ENCODE results near the gene TMC6.
A peak's percentile ranks its signal among the peaks of the same experiment; 100 is the strongest.

TMC6 gene

DNA sequence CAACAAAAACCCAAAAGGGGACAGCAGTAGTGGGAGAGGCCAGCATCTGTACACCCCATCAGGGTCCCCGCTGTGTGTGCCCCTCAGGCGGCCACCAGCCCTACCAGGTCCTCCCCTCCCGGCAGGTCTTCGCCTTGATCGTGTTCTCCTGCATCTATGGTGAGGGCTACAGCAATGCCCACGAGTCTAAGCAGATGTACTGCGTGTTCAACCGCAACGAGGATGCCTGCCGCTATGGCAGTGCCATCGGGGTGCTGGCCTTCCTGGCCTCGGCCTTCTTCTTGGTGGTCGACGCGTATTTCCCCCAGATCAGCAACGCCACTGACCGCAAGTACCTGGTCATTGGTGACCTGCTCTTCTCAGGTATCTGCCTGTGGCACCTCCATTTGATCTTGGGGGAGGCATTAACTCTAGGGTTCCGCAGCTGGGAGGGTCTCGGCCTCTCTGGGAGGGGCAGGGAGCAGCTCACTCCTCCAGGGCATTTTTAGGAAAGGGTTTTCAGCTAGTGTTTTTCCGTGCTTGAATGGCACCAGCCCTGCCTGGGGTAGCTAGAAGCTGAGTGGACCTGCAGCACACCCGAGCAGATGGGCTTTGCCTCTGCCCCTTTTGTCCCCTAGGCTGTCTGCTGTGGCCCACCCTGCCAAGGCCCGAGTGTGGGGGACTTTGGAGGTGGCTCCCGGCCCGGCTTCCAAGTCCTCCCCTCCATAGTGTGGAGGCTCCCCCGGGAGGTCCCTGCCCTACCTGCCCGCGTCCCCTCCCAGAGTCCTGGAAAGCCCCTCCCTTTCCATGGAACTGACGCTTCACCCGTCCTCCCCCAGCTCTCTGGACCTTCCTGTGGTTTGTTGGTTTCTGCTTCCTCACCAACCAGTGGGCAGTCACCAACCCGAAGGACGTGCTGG, 42.4 kb upstream of the TMC6 start:
- Histone ChIP-seq H3K4me3 (ENCODE audit: low read length) (no peak overlapping the region), H3K9me3 (ENCODE audit: control insufficient read depth, insufficient read depth, low read length) (no peaks in the 10 kb centered on the region), H3K27ac (ENCODE audit: low read length) (no peak overlapping the region), H3K36me3 (ENCODE audit: control insufficient read depth, insufficient read depth, low read length) (peaks cover 16% of the 10 kb centered on the region), H3K4me1 (ENCODE audit: control insufficient read depth, insufficient read depth, low read length) (peaks cover 5% of the 10 kb centered on the region), H3K27me3 (ENCODE audit: control insufficient read depth, insufficient read depth, low read length) (no peaks in the 10 kb centered on the region)
- no CpG with 5 or more reads among the region's 31 CpGs for WGBS (ENCODE audit: insufficient coverage, insufficient read length)
- no peak for DNase-seq (ENCODE audit: low read depth, low spot score)

DNA sequence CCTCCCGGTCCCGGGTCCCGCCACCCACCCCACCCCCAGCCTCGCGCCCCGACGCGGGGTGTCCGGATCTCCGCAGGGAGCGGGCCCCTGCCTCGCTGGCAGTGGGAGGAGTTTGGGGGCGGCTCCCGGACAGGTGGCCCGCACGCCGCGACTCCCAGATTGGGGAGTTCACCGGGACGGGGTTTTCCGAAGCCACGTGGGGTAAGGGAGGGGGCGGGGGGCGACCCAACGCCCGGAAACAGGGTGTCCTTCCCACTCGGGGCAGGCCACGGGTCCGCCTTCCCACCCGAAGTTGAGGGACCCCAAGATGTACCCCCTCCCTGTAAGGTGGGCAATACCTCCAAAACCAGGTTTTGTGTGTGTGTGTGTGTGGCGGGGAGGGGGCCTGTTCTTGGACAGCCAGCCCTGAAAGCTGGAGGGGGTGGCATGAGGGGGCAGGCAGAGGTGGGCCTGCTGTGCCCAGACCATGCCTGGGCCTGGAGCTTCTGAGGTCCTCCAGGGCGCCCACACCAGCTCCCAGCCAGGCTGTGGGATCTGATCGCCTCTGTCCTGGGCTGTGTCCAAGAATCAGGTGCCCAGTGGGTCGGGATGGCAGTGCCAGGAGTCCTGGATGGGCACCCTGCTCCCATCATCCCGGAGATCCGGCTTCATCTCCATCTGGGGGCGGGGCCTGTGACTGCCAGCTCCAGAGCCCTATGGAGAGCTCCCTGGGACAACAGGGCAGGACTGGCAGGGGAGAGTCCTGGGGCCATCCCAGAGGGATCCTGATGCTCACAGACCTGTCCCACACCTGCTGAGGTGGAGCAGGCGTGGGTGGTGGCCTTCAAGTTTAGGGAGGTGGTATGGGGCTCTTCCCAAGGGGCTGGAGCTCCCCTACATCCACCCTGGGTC, 40.6 kb upstream of the TMC6 start:
- DNase-seq (ENCODE audit: low read depth, low spot score) = no peak
- Histone ChIP-seq H3K9me3 (ENCODE audit: control insufficient read depth, insufficient read depth, low read length) (no peaks in the 10 kb centered on the region), H3K27ac (ENCODE audit: low read length) (no peak overlapping the region), H3K27me3 (ENCODE audit: control insufficient read depth, insufficient read depth, low read length) (no peaks in the 10 kb centered on the region), H3K4me3 (ENCODE audit: low read length) (peak overlapping the region; percentile 87; the same call in 1 of the 2 replicates), H3K4me1 (ENCODE audit: control insufficient read depth, insufficient read depth, low read length) (peaks cover 5% of the 10 kb centered on the region; the same call in 1 of the 2 replicates), H3K36me3 (ENCODE audit: control insufficient read depth, insufficient read depth, low read length) (peaks cover 3% of the 10 kb centered on the region; the same call in 1 of the 2 replicates)
- WGBS (ENCODE audit: insufficient coverage, insufficient read length) = no CpG with 5 or more reads among the region's 38 CpGs

DNA sequence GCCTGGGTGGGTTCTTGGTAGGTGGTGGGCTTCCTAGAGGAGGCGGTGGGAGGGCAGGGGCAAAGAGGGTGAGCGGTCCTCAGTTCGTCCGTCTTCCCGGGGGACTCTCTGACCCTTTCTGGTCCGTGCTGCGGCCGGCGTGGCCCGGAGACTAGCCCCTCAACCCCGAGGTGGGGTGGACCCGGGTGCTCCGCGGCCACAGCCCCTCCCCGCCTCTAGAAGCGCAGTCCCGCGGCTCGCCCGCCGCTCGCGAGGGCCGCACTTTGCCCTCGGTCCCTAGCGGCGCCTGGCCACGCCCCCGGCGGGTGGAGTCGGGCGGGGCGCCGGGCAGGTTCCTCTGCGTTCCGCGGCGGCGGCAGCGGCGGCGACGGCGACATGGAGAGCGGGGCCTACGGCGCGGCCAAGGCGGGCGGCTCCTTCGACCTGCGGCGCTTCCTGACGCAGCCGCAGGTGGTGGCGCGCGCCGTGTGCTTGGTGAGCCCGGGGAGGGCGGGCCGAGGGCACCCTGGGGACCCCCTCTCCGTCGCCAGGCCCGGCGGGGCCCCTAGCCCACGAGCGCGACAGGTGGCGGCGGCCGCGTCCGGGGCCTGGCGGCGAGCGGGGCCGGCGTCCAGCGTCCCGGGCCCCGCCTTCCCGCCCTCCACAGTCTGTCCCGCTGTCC, 39.8 kb upstream of the TMC6 start, which contains the start of gene SYNGR2:
Gene SYNGR2 (plus strand): TSS at position 340 of the 661 bp plus-strand sequence. CDS start 36 bp downstream, at position 376.
- H3K4me1 ChIP-seq (ENCODE audit: control insufficient read depth, insufficient read depth, low read length) = peaks cover 5% of the 10 kb centered on the region; the same call in 1 of the 2 replicates
- no peaks in the 10 kb centered on the region; the same call in 1 of the 2 replicates for H3K36me3 ChIP-seq (ENCODE audit: control insufficient read depth, insufficient read depth, low read length)
- H3K27me3 ChIP-seq (ENCODE audit: control insufficient read depth, insufficient read depth, low read length) = no peaks in the 10 kb centered on the region
- H3K9me3 ChIP-seq (ENCODE audit: control insufficient read depth, insufficient read depth, low read length) = no peaks in the 10 kb centered on the region
- DNase-seq (ENCODE audit: low read depth, low spot score) = no peak
- no CpG with 5 or more reads among the region's 84 CpGs for WGBS (ENCODE audit: insufficient coverage, insufficient read length)
- peak within 1 kb of the TSS; percentile 87; the same call in 1 of the 2 replicates for H3K4me3 ChIP-seq (ENCODE audit: low read length)
- H3K27ac ChIP-seq (ENCODE audit: low read length) = no peak within 1 kb of the TSS

DNA sequence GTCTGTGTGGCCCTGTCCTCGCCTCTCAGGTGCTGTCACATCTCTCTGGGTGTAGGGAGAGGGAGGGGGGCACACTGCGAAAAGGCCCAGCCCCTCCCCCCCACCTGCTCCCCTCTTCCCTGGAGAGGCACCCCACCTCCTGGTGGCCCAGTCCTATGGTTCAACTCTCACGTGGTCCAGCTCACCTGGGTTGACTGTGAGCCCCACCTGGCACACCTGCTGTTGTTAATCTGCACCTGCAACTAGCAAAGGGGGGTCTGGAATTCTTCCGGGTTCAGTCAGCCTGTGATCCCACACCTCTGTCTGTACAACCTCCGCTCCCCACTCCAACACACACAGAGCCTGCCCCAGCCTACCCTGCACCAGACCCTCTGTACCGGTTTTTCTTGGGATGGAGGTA, 37.9 kb upstream of the TMC6 start:
- peaks cover 5% of the 10 kb centered on the region; the same call in 1 of the 2 replicates for H3K4me1 ChIP-seq (ENCODE audit: control insufficient read depth, insufficient read depth, low read length)
- DNase-seq (ENCODE audit: low read depth, low spot score) = no peak
- H3K27me3 ChIP-seq (ENCODE audit: control insufficient read depth, insufficient read depth, low read length) = no peaks in the 10 kb centered on the region
- WGBS (ENCODE audit: insufficient coverage, insufficient read length) = no CpG with 5 or more reads among the region's 6 CpGs
- no peaks in the 10 kb centered on the region for H3K9me3 ChIP-seq (ENCODE audit: control insufficient read depth, insufficient read depth, low read length)
- H3K4me3 ChIP-seq (ENCODE audit: low read length) = no peak overlapping the region
- no peaks in the 10 kb centered on the region; the same call in 1 of the 2 replicates for H3K36me3 ChIP-seq (ENCODE audit: control insufficient read depth, insufficient read depth, low read length)
- no peak overlapping the region for H3K27ac ChIP-seq (ENCODE audit: low read length)

DNA sequence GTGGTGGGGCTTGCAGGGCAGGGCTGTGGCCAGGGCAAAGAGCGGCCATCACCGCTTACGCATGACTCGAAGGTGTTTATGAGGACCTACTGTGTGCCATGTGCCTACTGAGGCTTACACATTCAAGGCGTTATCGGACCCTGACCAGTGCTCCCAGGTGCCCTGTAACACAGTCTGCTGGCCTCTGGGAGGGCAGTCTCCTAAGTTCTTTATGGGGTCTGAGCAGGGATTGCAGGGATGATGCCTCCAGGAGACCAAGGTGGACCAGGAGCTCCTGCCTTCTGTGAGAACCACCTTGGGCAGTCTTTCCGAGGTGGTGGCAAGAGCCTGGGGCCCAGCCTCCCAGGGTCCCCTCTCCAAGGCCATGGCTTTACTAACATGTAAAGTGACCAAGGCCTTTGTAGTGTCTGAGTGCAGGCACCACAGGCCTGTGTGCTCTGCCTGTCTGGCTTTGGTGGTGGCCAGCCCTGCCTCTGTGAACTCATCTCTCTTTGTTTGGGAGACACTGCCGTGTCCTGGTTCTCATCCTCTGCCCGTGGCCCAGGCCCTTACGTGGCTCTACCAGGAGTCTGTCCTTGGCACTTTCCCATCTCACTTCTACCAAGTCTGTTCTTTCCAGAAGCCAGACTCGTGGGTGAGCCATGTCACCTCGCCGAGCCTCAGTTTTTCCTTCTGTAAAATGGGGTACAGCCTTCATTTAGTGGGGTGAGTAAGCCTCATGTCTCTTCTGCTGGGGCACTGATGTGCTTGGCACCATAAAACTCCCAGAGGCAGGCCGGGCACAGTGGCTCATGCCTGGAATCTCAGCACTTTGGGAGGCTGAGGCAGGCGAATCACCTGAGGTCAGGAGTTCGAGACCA, 36.4 kb upstream of the TMC6 start:
- WGBS (ENCODE audit: insufficient coverage, insufficient read length) = no CpG with 5 or more reads among the region's 16 CpGs
- Histone ChIP-seq H3K4me1 (ENCODE audit: control insufficient read depth, insufficient read depth, low read length) (peaks cover 5% of the 10 kb centered on the region; the same call in 1 of the 2 replicates), H3K27me3 (ENCODE audit: control insufficient read depth, insufficient read depth, low read length) (no peaks in the 10 kb centered on the region), H3K36me3 (ENCODE audit: control insufficient read depth, insufficient read depth, low read length) (no peaks in the 10 kb centered on the region), H3K27ac (ENCODE audit: low read length) (no peak overlapping the region), H3K4me3 (ENCODE audit: low read length) (no peak overlapping the region), H3K9me3 (ENCODE audit: control insufficient read depth, insufficient read depth, low read length) (no peaks in the 10 kb centered on the region)
- no peak for DNase-seq (ENCODE audit: low read depth, low spot score)

DNA sequence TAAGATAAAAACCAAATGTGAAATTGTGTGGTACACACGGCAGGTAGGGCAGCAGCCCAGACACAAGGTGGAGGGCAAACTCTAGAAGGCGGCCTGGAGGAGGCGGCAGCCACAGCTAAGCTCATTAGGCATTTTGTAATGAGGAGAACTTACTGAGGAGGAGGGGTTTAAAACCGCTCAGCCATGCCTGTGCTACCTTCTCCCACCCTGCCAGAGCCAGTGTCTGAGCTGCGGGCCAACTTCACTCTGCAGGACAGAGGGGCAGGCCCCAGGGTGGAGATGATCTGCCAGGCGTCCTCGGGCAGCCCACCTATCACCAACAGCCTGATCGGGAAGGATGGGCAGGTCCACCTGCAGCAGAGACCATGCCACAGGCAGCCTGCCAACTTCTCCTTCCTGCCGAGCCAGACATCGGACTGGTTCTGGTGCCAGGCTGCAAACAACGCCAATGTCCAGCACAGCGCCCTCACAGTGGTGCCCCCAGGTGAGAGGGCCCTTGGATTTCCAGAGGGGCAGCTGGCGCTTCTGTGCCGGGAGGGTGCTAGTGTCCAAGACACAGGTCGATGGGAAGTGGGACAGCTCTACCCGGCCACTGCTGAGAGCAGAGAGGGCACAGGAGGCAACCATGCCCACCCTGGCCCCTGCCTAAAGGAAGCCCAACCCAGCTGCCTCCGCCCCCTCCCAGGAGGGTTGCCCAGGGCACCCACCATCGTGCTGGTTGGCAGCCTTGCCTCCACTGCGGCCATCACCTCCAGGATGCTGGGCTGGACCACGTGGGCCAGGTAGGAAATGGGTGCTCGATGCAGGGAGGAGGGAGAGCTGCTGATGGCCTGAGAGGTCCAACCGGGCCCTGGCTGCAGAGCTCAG, 35.6 kb upstream of the TMC6 start:
- H3K27ac ChIP-seq (ENCODE audit: low read length) = no peak overlapping the region
- no peaks in the 10 kb centered on the region for H3K9me3 ChIP-seq (ENCODE audit: control insufficient read depth, insufficient read depth, low read length)
- no peak for DNase-seq (ENCODE audit: low read depth, low spot score)
- H3K4me3 ChIP-seq (ENCODE audit: low read length) = no peak overlapping the region
- no peaks in the 10 kb centered on the region for H3K36me3 ChIP-seq (ENCODE audit: control insufficient read depth, insufficient read depth, low read length)
- no peaks in the 10 kb centered on the region for H3K27me3 ChIP-seq (ENCODE audit: control insufficient read depth, insufficient read depth, low read length)
- peaks cover 3% of the 10 kb centered on the region; the same call in 1 of the 2 replicates for H3K4me1 ChIP-seq (ENCODE audit: control insufficient read depth, insufficient read depth, low read length)
- no CpG with 5 or more reads among the region's 22 CpGs for WGBS (ENCODE audit: insufficient coverage, insufficient read length)

DNA sequence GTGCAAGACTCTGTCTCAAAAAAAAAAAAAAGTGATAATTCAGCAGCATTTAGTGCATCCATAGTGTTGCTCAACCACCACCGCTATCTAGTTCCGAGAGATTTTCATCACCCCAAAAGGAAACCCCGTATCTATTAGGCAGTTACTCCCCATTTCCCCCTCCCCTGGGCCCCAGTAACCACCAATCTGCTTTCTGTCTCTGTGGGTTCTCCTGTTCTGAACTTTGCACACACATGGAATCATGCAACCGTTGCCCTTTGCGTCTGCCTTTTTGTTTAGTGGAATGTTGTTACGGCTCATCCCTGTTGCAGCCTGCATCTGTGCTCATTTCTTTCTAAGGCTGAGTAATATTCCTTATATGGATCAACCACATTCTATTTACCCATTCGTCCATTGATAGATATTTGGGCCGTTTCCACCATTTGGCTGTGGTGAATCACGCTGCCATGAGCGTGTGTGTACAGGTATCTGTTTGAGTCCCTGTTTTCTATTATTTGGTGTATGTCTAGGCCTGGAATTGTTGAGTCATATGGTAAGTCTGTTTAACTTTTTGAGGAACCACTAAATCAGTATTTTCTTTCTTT, 31.1 kb upstream of the TMC6 start:
- no peak for DNase-seq (ENCODE audit: low read depth, low spot score)
- Histone ChIP-seq H3K27ac (ENCODE audit: low read length) (no peak overlapping the region), H3K9me3 (ENCODE audit: control insufficient read depth, insufficient read depth, low read length) (no peaks in the 10 kb centered on the region), H3K4me3 (ENCODE audit: low read length) (no peak overlapping the region), H3K4me1 (ENCODE audit: control insufficient read depth, insufficient read depth, low read length) (no peaks in the 10 kb centered on the region), H3K27me3 (ENCODE audit: control insufficient read depth, insufficient read depth, low read length) (no peaks in the 10 kb centered on the region), H3K36me3 (ENCODE audit: control insufficient read depth, insufficient read depth, low read length) (no peaks in the 10 kb centered on the region)
- WGBS (ENCODE audit: insufficient coverage, insufficient read length) = no CpG with 5 or more reads among the region's 10 CpGs

DNA sequence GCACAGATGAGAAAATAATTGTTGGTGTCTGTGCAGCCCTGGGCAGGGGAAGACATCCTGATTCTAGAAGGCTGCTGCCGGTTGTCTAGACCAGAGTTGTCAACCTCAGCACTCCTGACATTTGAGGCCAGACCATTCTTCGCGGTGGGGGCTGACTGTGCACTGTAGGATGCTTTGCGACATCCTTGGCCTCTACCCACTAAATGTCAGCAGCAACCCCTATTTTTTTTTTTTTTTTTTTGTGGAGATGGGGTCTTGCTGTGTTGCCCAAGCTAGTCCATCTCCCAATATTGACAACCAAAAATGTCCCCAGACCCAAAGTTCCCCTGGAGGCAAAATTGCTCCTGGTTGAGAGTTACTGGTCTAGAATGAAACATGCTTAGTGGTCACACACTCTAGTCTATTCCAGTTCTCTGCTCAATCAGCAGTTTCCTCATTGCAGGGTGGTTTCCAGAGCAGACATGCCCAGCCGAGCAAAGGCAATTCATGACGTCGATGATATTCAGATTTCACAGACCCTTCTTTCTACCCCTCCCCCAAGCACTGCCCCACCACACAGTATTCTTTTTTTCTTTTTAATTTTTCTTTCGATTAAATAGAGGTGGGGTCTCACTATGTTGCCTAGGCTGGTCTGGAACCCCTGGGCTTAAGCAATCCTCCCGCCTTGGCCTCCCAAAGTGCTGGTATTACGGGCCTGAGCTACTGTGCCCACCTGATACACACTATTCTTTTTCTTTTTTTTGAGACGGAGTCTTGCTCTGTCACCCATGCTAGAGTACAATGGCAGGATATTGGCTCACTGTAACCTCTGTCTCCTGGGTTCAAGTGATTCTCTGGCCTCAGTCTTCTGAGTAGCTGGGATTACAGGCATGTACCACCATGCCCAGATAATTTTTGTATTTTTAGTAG, 26.6 kb upstream of the TMC6 start:
- H3K4me1 ChIP-seq (ENCODE audit: control insufficient read depth, insufficient read depth, low read length) = no peaks in the 10 kb centered on the region
- H3K27ac ChIP-seq (ENCODE audit: low read length) = no peak overlapping the region
- H3K4me3 ChIP-seq (ENCODE audit: low read length) = no peak overlapping the region

More for the DNA sequence above, 26.6 kb upstream of the TMC6 start:
- Histone ChIP-seq H3K27me3 (ENCODE audit: control insufficient read depth, insufficient read depth, low read length) (no peaks in the 10 kb centered on the region), H3K36me3 (ENCODE audit: control insufficient read depth, insufficient read depth, low read length) (no peaks in the 10 kb centered on the region), H3K9me3 (ENCODE audit: control insufficient read depth, insufficient read depth, low read length) (no peaks in the 10 kb centered on the region)
- no peak for DNase-seq (ENCODE audit: low read depth, low spot score)
- no CpG with 5 or more reads among the region's 11 CpGs for WGBS (ENCODE audit: insufficient coverage, insufficient read length)
